ENCODE data around the gene NSL1. TPM values are rescaled to one million over a fixed set of nuclear protein-coding genes. Genes with fewer than 3 reads are reported as not detected.
"Not testable (repeated sequence)": the region's sequence is repeated elsewhere in the genome, so short reads cannot be mapped to it uniquely, and the experiment has no call there.

The NSL1 gene
- total and polyA plus RNA-seq, 9 of the 15 experiments (the other 6 are each of a cell fraction or from before 2014, with no cell fraction given) = 53.5 to 108 (median 59.1) TPM

GRCh38 chr1:212838145-212838544 lies 46.6 kb upstream of the NSL1 start (continued):
- no peak for TF ChIP-seq ZBTB9 (CRISPR knock-in tag; IDR thresholded peaks at IDR 0.05)
- TF ChIP-seq TBP (optimal IDR thresholded peaks at IDR 0.05; ENCODE audit: low read depth, low read length) = no peak
- no peak for TF ChIP-seq ZNF444 (CRISPR knock-in tag; IDR thresholded peaks at IDR 0.05)

DNA sequence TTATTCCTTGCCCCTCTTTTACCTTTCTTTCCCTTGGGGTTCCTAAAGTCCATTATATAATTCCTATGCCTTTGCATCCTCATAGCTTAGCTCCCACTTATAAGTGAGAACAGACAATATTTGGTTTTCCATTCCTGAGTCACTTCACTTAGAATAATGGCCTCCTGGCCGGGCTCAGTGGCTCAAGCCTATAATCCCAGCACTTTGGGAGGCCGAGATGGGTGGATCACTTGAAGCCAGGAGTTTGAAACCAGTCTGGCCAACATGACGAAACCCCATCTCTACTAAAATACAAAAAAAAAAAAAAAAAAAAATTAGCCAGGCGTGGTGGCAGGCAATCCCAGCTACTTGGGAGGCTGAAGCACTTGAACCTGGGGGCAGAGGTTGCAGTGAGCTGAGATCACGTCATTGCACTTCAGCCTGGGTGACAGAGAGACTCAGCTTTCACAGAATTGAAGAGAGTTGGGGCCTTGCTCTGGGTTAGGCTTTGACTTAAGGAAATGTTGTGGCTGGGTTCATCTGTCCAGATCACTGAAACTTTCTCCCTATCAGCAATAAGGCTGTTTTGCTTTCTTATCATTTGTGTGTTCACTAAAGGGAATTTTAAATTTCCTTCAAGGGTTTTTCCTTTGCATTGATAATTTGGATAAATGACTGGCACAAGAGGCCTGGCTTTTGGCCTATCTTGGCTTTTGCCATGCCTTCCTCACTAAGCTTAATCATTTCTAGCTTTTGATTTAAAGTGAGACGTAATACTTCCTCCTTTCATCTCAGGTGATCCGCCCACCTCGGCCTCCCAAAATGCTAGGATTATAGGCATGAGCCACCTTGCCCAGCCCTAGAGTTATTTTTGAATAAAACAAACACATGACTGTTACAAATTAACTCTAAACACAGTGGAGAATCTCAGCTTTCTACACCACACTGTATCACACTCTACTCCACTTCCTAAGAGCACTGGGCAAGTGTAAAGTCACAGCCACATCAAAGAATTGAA lies 41.9 kb upstream of the NSL1 start:
- H3K9ac ChIP-seq (ENCODE audit: insufficient read depth in 1 of 2, low read depth in 2 of 2, low read length in 2 of 2) = not testable (repeated sequence)
- peak; percentile 33; the same call in 2 of the 3 replicates for ATAC-seq

More for the DNA sequence above, 41.9 kb upstream of the NSL1 start:
- H3K36me3 ChIP-seq (ENCODE audit: control insufficient read depth, insufficient read depth, low read length); in situ Hi-C loops (cut with MboI); H3K27me3 ChIP-seq (ENCODE audit: control insufficient read depth in 2 of 2, insufficient read depth in 2 of 2, low read length in 2 of 2); H3K27ac ChIP-seq (ENCODE audit: extremely low read depth, low read depth, low read length); H3K9me3 ChIP-seq (replicated peaks; ENCODE audit: control insufficient read depth, insufficient read depth, low read depth, low read length); H2AFZ ChIP-seq (ENCODE audit: low read depth, low read length); H3K4me1 ChIP-seq (replicated peaks in 1 of 2; ENCODE audit: control insufficient read depth in 2 of 2, insufficient read depth in 2 of 2, low read length in 2 of 2); H3K79me2 ChIP-seq (ENCODE audit: control insufficient read depth, insufficient read depth, low read length); BruUV-seq (replicated peaks); H3K9me1 ChIP-seq (ENCODE audit: control insufficient read depth, insufficient read depth, low read length); intact Hi-C loops (cut with micrococcal nuclease); DNase-seq (ENCODE audit: extremely low read depth in 1 of 4, low spot score in 3 of 4); H3K4me2 ChIP-seq (ENCODE audit: insufficient read depth, low read length); CTCF ChIA-PET (ENCODE audit: low intra/inter-chr PET ratio); H4K20me1 ChIP-seq (replicated peaks; ENCODE audit: control insufficient read depth, insufficient read depth, low read length); H3K4me3 ChIP-seq; FAIRE-seq: not testable (repeated sequence)
- POLR2A ChIA-PET = interaction anchor here (0.6 to 1.9 kb wide), 3 partner anchors 12 to 41 kb away, joined by 3 to 5 read pairs (median 3); no protein-coding TSS in a partner anchor
- WGBS (ENCODE audit: insufficient coverage, low coverage, missing lambda C conversion rate) = 37% methylated on average over 7 of the region's 8 CpGs

Measured in K562 (cell line).